ENCODE data around the gene TMEM259.

TMEM259 gene

DNA sequence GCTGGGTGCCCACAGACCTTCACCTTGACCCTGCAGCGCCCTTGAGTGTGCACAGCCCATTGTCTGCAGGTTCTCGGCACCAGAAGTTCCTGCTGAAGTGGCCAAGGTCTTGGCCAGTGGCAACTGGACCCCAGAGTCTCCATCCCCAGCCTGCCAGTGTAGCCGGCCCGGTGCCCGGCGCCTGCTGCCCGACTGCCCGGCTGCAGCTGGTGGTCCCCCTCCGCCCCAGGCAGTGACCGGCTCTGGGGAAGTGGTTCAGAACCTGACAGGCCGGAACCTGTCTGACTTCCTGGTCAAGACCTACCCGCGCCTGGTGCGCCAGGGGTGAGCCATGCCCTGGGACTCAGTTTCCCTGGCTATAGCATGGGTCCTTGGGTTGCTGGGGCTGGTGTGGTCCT is 34.1 kb upstream of the TMEM259 start:
- no peak for DNase-seq

GRCh38 chr19:1054102-1055027 is 33.4 kb upstream of the TMEM259 start:
- no peak for DNase-seq

GRCh38 chr19:1053176-1054101 is 32.5 kb upstream of the TMEM259 start:
- DNase-seq: no peak

GRCh38 chr19:1052349-1052975 is 31.5 kb upstream of the TMEM259 start:
- no peak for DNase-seq

DNA sequence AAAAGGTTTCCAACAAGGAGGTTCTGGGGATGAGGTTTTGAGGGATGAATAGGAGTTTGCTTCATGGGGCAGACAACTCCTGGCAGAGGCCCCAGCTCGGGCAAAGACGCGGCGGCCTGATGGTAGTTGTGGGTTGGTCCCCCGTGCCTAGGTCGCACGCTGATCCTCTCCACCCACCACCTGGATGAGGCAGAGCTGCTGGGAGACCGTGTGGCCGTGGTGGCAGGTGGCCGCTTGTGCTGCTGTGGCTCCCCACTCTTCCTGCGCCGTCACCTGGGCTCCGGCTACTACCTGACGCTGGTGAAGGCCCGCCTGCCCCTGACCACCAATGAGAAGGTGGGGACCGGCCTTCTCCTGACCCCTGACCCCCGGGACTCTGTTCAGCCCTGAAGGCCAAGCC is 30.9 kb upstream of the TMEM259 start:
- no peak for DNase-seq

DNA sequence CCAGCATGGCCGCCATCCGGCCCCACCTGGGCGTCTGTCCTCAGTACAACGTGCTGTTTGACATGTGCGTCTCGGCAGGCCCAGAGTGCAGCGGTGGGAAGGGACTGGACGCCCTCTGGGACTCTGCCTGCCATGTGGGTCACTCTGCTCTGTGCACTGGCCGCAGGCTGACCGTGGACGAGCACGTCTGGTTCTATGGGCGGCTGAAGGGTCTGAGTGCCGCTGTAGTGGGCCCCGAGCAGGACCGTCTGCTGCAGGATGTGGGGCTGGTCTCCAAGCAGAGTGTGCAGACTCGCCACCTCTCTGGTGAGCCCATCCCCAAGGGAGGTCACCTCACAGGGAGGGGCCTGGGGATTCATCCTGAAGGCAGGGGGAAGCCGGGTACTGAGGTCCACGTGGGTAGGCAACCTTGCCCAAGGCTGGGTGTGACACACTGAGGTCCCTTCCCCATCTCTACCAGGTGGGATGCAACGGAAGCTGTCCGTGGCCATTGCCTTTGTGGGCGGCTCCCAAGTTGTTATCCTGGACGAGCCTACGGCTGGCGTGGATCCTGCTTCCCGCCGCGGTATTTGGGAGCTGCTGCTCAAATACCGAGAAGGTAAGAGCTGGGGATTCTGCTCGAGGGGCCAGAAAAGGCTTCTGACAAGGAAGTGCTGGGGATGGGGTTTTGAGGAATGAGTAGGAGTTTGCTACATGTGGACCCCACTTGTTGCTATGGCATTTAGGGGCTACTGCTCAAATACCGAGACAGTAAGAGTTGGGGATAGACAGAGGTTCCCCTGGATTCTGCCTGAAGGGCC is 30.3 kb upstream of the TMEM259 start:
- no peak for DNase-seq

DNA sequence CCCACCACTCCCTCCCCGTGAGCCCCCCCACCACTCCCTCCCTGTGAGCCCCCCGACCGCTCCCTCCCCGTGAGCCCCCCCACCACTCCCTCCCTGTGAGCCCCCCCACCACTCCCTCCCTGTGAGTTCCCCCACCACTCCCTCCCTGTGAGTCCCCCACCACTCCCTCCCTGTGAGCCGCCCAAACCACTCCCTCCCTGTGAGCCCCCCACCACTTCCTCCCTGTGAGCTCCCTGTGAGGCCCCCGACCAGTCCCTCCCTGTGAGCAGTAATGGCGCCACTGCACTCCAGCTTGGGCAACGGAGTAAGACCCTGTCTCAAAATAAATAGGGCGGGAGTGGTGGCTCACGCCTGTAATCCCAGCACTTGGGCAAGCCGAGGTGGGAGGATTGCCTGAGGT is 28.9 kb upstream of the TMEM259 start:
- DNase-seq: no peak

GRCh38 chr19:1049106-1049505 is 28.2 kb upstream of the TMEM259 start:
- DNase-seq: no peak

DNA sequence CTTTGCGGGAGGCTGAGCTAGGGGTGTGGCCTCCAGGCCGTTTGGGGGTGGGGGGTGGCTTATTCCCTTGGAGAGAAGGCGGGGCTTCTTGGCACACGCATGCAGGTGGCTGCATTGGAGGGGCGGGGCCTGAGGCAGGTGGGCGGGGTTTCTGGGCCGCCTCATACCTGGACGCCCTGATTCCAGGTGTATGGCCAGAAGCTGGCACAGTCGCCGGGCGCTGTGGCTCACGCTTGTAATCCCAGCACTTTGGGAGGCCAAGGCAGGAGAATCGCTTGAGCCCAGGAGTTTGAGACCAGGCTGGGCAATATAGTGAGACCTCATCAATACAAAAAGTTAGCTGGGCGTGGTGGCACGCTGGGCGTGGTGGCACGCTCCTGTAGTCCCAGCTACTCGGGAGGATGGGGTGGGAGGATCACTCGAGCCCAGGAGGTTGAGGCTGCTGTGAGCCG is 26.8 kb upstream of the TMEM259 start:
- no peak for DNase-seq

DNA sequence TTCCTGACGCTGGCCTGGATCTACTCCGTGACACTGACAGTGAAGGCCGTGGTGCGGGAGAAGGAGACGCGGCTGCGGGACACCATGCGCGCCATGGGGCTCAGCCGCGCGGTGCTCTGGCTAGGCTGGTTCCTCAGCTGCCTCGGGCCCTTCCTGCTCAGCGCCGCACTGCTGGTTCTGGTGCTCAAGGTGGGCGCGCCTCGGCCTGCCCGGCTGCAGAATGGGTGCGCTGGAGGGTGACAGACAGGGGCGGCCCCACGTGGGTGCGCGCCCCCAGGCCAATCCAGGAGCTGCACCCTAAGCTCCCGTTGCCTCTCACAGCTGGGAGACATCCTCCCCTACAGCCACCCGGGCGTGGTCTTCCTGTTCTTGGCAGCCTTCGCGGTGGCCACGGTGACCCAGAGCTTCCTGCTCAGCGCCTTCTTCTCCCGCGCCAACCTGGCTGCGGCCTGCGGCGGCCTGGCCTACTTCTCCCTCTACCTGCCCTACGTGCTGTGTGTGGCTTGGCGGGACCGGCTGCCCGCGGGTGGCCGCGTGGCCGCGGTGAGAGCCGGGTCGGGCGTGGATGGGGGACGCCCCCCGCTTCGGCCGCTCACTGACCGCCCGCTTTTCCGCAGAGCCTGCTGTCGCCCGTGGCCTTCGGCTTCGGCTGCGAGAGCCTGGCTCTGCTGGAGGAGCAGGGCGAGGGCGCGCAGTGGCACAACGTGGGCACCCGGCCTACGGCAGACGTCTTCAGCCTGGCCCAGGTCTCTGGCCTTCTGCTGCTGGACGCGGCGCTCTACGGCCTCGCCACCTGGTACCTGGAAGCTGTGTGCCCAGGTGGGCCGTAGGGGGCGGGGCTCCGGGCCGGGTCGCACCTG is 26.1 kb upstream of the TMEM259 start:
- peak; percentile 10 for DNase-seq

DNA sequence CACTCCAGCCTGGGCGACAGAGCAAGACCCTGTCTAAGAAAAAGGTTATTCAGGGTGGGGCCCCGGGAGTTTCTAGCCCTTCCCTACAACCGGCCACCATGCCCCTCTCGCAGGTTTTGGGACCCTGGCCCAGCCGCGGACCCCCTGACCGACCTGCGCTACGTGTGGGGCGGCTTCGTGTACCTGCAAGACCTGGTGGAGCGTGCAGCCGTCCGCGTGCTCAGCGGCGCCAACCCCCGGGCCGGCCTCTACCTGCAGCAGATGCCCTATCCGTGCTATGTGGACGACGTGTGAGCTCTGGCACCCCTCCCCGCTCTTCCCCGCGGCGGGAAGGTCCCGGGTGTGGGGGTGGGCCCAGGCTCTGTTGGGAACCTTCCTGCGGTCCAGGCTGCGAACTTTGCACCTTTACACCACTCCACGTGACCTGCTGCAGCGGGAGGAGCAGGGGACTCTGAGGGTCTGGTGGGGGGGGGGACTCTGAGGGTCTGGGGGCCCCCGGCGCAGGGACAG is 25.2 kb upstream of the TMEM259 start:
- DNase-seq: peak; percentile 8

GRCh38 chr19:1045247-1045603 is 24.3 kb upstream of the TMEM259 start:
- peak; percentile 71 for DNase-seq

DNA sequence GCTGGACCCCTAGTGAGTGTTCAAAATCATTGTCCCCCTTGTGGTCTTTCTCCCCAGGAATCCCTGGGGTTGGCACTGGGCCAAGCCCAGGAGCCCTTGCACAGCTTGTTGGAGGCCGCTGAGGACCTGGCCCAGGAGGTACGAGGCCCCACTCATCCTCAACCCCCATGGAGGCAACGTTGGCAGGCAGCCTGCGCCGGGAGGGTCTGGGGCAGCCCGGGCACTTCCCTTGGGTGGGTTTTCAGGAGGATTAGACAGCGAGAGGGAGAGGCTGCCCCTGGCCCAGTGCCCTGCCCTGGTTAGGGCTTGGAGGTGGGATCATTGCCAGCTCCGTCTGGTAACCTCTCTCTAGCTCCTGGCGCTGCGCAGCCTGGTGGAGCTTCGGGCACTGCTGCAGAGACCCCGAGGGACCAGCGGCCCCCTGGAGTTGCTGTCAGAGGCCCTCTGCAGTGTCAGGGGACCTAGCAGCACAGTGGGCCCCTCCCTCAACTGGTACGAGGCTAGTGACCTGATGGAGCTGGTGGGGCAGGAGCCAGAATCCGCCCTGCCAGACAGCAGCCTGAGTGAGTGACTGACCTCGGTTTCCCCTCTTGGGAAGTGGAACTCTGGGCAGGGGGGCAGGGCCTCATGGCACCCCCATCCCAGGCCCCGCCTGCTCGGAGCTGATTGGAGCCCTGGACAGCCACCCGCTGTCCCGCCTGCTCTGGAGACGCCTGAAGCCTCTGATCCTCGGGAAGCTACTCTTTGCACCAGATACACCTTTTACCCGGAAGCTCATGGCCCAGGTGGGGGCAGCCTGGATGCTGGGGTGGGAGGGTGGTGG is 22.0 kb upstream of the TMEM259 start:
- no peak for DNase-seq

DNA sequence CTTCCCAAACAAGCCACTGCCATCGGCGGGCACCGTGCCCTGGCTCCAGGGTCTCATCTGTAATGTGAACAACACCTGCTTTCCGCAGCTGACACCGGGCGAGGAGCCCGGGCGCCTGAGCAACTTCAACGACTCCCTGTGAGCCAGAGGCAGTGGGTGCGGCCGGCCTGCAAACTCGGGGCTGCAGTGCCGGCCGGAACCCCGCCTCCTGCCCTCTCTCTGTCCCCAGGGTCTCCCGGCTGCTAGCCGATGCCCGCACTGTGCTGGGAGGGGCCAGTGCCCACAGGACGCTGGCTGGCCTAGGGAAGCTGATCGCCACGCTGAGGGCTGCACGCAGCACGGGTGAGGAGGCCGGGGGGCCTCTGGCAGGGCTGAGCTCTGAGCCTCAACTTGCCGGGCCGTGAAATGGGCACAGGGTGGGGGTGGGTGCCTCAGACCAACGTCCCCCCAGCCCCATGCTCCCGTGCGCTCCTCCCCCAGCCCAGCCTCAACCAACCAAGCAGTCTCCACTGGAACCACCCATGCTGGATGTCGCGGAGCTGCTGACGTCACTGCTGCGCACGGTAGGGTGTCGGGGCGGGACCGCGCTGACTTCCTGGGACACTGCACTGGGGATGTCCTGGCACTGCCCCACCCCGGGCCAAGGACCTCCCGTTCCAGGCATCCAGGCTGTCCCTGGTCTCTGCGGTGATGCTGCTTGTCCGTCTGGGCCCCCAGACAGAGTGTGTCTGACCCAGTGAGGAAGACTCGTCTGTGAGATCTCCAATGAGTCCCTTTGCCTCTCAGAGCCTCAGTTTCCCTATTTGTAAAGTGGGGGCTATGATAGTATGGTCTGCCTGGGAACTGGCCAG is 21.1 kb upstream of the TMEM259 start:
- DNase-seq: no peak

- DNase-seq: no peak
These were observed 20.4 kb upstream of the TMEM259 start for GRCh38 chr19:1041272-1041834.

- peak; percentile 91 for DNase-seq
These were observed 19.8 kb upstream of the TMEM259 start for GRCh38 chr19:1040476-1041271.

DNA sequence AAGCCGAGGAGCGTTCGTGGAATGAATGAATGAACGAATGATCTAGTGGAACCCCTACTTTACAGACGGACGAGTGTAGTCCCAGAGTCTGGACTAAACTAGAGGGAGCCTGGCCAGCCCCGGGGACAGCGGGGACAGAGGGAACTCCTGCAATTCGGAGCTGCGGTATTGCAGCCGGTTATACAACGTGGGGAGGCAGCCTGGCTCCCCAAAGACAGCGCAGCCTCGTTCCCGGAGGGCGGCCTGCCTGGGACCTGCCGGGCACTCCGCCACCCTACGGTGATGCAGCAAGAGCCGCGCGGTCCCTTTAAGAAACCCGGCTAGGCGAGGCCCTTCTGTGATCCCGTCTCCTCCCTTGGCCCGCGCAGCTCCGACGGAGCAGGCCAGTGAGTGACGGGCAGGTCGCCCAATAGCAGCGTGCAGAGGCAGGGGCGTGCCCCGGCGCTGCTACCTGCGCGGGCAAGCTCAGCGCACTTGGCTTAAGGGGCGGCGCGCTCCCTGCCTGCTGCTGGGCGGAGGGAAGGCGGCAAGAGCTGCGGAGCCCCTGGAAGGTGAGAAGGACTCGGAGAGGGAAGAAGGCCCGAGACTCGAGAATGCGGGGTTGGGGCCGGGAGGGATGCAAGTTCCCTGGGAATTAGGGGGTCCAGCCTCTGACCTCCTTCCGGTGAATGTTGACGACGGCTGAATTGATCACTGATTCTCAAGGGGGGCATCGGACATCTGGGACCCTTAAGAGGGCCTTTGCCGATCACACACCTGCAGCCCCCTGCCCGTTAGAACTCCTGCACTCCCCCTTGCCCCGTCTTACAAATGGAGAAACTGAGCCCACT is 18.9 kb upstream of the TMEM259 start, which contains the start of gene ABCA7:
ABCA7 (plus strand) TSS at position 462 of the 830 bp plus-strand sequence. CDS start 1,255 bp downstream, outside the sequence.
- peak; percentile 100 for DNase-seq

Measured in activated naive CD4-positive, alpha-beta T cell treated with anti-CD3 and anti-CD28 coated beads, Interleukin-2, amount 50 U/mL, for 16 hours (primary cell).